ENCODE measurements around the gene RASIP1. TPM values are rescaled to one million over a fixed set of nuclear protein-coding genes. Genes with fewer than 3 reads are reported as not detected.

The RASIP1 gene
- polyA plus RNA-seq, 4 donors = 12.1 to 18.7 (median 13.5) TPM

DNA sequence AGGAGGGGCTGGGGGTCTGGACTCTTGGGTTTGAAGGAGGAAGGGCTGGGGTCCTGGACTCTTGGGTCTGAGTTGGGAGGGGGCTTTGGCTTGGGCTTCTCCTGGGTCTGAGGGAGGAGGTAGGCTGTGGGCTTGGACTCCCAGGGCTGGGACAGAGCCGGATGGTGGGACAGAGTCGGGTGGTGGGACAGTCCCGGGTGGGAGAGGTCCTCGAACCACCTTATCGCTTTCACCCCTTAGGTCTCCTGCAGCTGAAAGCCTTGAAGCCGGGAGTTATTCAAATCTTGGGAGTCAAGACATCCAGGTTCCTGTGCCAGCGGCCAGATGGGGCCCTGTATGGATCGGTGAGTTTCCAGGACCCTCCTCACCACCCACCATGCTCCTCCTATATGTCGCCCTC, 16.3 kb upstream of the RASIP1 start:
- DNase-seq (ENCODE audit: low read depth in 4 of 4, low spot score in 3 of 4) = no peak

DNA sequence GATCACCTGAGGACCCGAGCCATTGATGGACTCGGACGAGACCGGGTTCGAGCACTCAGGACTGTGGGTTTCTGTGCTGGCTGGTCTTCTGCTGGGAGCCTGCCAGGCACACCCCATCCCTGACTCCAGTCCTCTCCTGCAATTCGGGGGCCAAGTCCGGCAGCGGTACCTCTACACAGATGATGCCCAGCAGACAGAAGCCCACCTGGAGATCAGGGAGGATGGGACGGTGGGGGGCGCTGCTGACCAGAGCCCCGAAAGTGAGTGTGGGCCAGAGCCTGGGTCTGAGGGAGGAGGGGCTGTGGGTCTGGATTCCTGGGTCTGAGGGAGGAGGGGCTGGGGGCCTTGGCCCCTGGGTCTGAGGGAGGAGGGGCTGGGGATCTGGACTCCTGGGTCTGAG, 15.8 kb upstream of the RASIP1 start:
- DNase-seq (ENCODE audit: low read depth in 4 of 4, low spot score in 3 of 4) = no peak

DNA sequence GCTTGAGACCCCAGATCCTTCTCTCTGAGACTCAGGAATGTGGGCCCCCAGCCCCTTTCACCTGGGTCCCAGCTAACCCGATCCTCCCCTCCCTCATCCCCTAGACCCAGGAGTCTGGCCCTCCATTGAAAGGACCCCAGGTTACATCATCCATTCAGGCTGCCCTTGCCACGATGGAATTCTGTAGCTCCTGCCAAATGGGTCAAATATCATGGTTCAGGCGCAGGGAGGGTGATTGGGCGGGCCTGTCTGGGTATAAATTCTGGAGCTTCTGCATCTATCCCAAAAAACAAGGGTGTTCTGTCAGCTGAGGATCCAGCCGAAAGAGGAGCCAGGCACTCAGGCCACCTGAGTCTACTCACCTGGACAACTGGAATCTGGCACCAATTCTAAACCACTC, 15.4 kb upstream of the RASIP1 start:
- DNase-seq (ENCODE audit: low read depth in 4 of 4, low spot score in 3 of 4) = no peak

DNA sequence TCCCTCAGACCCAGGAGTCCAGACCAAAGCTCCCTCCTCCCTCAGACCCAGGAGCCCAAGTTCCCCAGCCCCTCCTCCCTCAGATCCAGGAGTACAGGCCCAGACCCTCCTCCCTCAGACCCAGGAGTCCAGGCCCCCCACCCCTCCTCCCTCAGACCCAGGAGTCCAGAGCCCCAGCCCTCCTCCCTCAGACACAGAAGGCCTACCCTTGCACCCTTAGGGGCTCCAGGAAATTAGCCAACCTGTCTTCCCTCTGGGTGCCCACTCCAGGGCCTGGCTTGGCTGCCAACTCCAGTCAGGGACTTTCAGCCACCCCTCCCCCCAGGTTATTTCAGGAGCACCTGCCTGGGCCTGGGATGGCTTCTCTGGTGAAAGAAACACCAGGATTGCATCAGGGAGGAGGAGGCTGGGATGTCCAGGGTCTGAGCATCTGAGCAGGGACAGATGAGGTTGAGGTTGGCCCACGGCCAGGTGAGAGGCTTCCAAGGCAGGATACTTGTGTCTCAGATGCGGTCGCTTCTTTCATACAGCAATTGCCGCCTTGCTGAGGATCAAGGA, 14.8 kb upstream of the RASIP1 start, which contains the start of gene FGF21:
Gene FGF21 (plus strand): TSS at position 441 of the 558 bp plus-strand sequence. CDS start 713 bp downstream, outside the sequence.
- no peak for DNase-seq (ENCODE audit: low read depth in 4 of 4, low spot score in 3 of 4)

DNA sequence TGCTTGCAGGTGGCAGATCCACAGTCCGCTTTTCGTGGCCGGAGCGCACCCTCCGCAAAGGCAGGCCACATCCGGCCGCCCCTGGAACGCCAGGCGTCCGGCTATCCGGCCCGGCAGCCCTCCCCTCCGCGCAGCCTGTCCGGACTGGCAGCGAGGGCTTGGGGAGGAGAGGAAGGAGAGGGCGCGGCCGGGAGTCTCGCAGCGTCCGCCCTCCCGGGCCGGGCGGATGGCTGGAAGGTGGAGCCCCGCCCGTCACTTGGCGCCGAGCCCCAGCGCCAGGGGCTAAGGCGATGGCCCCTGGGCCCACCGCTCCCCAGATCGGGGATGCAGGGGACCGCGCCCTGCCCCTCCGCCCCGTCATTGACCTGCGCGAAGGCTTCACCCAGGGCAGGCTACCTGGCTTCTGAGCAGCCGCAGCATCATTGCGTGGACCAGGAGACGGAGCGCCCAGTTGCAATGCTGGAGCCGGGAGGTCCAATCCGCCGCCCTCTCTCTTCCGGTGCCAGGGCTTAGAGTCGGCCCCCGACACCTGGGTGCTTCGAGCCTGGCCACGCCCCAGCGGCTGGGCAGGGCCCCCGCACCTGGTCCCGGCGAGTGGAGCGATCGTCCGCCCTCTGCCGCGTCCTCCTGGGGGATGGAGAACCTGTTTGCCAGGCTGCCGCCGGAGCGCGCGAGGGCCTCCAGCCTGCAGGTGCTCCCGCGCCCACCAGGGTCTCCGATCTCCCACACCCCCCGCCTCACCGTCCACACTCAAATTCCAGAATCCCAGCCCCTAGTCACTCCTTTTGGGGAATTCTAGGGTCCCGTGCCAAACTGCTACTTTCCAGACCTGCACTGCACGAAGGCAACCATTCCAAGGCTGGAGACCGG, 12.3 kb upstream of the RASIP1 start, which contains the start of gene FUT1:
Gene FUT1 (minus strand): TSS at position 146 of the 870 bp plus-strand sequence. CDS start 1,360 bp downstream, outside the sequence.
- no peak for DNase-seq (ENCODE audit: low read depth in 4 of 4, low spot score in 3 of 4)

DNA sequence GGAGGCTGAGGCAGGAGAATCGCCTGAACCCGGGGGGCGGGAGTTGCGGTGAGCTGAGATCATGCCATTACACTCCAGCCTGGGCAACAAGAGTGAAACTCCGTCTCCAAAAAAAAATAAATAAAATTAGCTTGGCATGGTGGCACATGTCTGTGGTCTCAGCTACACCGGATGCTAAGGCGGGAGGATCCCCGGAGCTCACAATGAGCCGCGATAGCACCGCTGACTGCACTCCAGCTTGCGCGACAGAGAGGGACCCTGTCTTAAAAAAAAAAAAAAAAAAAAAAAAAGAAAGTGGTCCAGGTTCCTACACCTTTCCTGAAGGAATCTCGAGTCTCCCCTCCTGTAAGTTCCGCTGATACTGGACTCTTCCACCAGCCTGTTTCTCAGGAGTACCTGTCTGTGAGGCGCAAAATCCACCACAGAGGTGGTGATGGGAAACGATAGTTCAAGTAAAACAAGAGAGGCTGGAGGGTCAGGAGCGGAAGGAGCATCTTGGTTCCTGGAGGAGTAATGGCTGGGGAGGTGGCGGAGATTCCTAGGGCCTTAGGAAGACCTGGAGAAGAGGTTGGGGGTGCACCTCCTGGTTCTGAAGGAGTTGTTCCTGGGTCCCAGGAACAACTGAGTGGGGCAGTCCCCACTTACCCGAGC, 11.6 kb upstream of the RASIP1 start:
- DNase-seq (ENCODE audit: low read depth in 4 of 4, low spot score in 3 of 4) = no peak

DNA sequence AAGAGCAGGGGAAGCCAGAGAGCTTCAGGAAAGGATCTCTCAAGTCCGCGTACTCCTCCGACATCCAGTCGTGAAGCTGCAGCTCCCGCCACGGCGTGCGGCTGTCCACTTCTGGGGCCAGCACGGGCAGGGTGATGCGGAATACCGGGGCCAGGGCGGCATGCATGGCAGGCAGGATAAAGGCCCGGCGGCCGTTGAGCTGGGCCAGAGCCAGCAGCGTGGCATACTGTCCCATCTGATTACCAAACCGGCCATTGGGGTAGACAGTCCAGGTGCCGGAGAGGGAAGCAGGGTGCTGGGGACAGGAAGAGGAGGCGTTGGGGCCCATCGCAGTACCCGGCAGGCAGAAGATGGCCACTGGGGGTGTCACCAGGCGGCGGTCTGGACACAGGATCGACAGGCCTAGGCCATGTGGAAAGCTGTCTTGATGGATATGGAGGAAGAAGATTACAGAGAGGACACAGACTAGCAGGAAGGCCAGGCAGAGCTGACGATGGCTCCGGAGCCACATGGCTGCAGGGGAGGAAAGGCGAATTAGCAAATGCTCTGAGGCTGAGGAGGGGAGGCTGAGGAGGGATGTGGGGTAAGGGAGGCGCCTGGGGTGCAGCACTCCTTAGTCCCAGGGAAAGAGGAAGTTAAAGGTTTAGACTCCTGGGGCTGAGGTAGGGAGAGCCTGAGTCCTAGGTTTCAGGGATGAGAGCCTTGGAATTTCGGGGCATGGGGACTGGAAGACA, 10.5 kb upstream of the RASIP1 start:
- DNase-seq (ENCODE audit: low read depth in 4 of 4, low spot score in 3 of 4) = no peak

DNA sequence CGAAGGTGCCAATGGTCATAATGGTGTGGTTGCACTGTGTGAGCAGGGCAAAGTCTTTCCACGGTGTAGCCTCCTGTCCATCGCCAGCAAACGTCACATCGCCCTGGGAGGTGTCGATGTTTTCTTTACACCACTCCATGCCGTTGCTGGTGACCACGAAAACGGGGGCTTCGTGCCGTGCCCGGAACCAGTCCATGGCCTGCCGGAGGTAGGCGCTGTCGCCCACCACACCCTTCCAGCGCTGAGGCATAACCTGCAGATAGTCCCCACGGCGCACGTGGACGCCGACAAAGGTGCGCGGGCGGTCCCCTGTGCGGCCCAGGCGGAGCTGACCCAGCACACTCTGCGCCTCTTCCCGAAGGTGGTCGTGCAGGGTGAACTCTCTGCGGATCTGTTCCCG, 9.9 kb upstream of the RASIP1 start:
- no peak for DNase-seq (ENCODE audit: low read depth in 4 of 4, low spot score in 3 of 4)

DNA sequence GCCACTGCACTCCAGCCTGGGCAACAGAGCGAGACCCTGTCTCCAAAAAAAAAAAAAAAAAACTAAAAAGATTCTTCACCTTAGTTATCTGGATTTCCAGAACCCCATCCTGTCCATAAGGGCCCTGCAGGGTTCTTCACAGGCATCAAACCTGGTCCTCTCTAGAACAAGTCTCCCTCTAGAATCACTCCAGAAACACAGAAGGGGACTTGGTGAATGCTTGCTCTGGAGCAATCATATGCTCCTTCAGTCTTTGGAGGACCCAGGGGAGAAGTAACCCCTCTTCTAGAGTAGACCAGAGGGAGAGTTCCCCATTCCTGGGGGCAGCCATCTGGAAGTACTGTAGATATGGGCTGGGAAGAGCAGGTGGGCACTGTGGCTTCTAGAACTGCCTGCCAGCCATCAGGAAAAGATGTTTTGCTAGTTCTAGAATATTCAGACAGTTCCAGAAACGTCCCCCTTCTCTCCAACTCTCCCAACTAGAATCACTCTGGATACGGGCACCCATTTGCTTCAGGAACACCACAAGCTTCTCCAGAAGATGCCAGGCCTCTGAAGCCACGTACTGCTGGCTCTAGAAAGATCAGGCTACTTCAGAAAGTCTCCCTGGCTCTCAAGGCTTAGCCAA, 9.3 kb upstream of the RASIP1 start:
- no peak for DNase-seq (ENCODE audit: low read depth in 4 of 4, low spot score in 3 of 4)

DNA sequence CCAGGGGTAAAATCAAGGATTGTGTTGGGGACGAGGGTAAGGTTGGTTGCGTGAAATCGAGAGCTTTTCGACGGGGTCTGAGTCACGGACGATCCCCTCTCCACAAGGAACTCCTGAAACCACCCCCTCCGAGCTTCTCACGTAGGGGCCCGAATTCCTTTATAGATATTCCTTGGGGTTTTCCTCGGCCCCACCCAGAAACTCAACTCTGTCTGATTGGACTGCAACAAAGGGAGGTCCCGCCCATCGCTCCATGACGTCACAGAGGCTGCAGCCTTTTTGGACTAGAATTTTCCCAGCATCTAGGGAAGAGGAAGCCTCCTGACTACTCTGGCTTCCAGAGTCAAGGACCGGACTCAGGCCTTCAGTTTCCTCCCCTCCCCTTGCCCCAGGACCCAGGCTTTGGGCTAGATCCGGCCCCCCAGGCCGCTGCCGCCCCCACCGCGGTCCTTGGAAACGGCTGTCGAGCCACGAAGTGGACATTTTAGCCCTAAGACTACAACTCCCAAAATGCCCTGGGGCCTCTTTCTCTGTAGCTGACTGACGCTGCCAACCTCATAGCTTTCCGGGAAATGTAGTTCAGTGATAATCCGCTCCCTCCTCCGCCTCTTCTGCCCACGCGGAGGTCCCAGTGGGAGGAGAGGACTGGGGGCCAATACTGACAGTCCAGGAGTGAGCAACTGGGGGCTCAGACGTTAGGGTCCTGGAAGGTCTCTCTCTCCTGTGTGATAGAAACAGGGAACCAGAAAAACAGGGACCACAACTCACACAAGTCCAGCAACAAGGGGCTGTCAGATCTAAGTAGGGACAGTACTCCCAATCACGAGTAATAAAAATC, 6.5 kb upstream of the RASIP1 start, which contains the start of gene IZUMO1:
Gene IZUMO1 (minus strand): TSS at position 172 of the 838 bp plus-strand sequence. CDS start 1,050 bp downstream, outside the sequence.
- DNase-seq (ENCODE audit: low read depth in 4 of 4, low spot score in 3 of 4) = peak in 2 of 4 donors; percentile 78 to 79

DNA sequence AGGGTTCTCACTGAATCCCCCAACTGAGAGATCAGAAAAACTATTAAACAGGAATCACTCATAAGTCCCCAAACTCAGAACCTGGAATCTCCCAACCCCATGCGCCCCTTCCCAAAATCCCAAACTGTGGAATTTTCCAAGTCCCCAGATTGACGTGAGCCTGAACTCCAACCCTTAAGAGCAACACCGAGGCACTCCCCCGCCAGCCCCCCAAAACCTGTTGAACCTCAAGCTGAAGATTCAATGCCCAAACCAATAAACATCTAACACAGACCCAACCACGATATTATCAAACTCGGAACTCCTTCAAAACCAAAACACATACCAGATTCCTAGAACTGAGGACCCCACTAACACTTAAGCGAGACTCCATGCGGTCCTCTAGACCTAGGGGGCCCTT, 5.7 kb upstream of the RASIP1 start:
- no peak for DNase-seq (ENCODE audit: low read depth in 4 of 4, low spot score in 3 of 4)

DNA sequence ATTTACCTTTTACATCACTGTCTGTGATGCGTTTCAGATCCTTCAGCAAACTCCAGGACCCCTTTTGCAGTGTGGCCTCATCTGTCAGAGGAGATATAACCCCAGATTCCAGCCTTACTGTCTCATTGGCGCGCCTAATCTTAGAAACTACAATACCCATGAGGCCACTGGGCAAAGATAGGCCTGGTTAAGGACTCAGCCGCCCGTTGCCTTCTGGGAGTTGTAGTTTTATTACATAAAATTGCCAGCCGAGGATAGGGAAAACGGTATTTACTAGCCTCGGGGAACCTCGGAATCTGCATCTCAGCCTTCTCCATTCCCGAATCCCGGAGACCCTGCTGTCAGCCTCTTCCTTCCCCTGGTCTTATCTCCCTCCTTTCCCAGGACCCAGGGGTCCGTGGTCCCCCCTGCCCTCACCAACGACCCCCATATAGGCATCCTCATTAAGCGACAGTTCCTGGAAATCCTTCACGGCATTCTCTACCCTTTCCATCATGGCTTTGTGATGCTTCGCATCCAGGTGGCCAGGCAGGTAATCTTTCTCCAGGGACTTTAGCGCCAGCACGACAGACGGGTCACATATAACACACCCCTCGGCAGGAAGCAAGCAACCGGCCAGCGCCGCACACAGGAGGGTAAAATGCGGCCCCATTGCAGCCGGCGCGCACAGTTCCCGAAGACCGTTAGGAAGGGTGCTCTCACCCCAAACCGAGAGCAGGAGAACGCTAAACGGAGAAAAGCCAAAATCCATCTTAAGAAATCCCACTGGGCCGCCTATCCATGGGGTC, 5.0 kb upstream of the RASIP1 start:
- DNase-seq (ENCODE audit: low read depth in 4 of 4, low spot score in 3 of 4) = no peak

DNA sequence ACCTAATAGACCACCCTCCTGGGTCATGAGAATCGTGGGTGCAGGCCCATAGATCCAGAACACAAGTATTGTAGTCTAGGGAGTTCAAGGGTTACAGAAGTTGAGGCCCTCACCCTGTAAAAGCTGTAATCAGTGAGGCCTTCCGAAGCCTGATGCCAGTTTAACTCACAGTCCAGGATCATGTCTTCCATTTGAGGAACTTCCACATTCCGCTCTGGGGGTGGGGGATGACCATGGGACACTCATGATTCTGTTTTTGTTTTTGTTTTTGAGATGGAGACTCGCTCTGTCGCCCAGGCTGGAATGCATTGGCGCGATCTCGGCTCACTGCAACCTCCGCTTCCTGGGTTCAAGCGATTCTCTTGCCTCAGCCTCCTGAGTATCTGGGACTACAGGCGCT, 1.7 kb upstream of the RASIP1 start:
- DNase-seq (ENCODE audit: low read depth in 4 of 4, low spot score in 3 of 4) = no peak

DNA sequence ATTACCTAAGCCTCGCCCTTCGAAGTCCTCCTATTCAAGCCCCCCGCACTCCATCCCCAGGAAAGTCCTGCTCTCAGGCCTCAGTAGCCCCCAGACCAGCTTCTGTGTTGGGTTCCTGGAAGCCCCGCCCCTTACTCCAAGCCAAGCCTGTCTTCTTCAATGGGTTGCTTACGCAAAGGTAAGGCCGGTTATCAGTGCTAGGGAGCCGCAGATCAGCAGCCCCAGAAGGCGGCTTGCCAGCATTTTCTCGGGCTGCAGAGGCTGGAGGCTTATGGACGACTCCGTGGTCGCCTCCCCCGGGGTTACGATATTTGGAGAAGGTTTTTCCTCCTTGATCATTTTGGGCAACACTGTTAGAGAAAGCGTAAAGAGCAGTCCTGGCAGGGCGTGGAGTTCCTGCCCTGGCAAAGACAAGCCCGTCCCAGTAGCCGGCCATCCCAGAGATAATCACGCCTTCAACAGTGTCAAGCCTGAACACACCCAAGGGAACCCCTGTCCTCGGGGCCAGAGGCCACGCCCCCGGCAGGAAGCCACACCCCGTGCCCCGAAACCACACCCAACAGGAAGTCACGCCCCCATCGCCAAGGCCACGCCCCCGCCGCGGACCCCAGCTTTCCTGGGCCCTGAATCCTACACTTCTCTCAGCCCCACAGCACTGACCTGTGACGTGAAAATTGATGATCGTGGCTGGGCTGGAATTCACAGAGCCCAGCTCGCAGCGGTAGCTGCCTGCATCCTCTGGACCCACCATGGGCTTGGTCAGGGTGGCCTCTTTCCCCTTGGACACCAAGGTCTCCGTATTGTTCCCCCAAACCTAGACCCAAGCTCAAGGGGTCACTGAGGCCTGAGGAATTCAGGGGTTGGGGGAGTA, 954 bp upstream of the RASIP1 start:
- DNase-seq (ENCODE audit: low read depth in 4 of 4, low spot score in 3 of 4) = no peak

DNA sequence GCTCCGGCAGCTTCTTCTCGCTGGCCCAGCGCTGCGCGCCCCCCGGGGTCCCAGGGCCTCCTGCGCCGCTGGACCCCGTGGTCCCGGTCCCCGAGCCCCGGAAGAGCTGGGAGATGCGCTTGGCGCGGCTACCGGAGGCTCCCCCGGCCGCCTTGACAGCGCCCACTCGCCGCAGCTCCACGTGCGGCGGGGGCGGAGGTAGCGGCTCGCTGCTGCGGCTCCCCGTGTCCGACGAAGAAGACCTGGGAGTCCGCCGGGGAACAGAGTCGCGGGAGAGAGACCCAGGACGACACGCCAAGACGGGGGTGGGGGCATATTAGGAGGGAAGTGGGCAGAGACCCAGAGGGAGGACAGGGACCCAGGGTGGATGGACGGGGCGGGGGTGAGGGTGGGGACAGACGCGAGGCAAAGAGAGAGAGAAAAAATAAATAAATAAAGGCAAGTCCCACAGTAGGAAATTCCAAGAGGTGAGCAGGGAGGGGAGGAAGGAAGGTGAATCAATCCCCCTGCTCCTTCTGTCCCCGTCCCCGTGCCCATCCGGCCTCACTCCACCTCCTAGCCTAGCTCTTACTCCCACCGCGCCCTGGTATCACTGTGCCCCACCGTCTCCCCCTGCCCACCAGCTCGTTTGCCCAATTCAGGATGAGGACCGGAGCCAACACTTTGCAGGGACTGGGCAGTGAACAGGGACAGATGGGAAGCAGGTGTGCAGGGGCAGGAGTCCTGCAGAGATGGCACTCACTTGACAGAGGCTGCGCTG, 826 bp downstream of the RASIP1 start:
- no peak for DNase-seq (ENCODE audit: low read depth in 4 of 4, low spot score in 3 of 4)

DNA sequence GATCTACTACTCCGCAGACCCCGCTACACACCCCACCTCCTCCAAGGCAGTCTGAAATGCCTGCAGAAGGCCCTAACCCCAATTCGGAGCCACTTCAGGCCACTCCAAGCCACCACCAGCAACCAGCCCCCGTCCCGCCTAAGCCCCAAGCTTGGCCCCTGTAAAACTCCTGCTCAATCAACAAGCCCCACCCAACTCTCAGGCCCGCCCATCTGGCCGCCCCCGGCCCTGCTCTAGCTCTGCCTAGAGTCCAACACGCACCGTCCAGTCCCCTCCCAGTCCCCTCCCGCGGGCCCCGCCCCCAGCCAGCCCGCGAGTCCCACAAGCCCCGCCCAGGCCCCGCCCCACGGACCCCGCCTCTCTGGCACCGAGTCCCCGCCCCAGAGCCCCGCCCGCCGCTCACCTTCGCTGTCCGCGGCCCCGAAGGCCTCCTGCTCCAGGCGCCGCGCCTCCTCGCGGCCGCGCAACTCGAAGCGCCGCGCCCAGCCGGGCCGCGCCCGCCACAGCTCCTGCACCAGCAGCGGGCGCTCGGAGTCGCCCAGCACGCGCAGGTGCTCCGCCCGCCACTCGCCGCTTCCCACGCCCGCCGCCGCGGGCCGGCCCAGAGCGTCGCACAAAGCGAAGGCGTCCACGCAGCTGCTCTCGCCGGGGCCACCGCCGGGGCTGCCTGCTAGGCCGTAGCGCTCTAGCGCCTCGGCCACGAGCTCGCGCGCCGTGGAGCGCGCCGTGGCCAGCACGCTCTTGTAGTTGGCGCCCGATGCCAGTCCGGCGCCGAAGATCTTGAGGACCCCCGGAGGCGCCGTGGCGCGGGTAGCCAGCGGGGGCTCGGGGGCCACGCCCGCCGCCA, 1.6 kb downstream of the RASIP1 start:
- DNase-seq (ENCODE audit: low read depth in 4 of 4, low spot score in 3 of 4) = peak in 3 of 4 donors; percentile 83 to 87 (median 84)

All from right renal pelvis (tissue), 4 donors.